ENCODE data around the gene SDK1. TPM values are rescaled to one million over a fixed set of nuclear protein-coding genes. Genes with fewer than 3 reads are reported as not detected.

Gene SDK1
- total RNA-seq, 4 donors from 2014 or later = 1.2 to 1.8 (median 1.5) TPM

GRCh38 chr7:3548815-3549214, 247.8 kb downstream of the SDK1 start:
- intact Hi-C loops (cut with DNase I; ENCODE audit: low total_unique reads) = no loop called here
- no peak for TF ChIP-seq CTCF (IDR thresholded peaks at IDR 0.05 in 4 of 5, conservative IDR thresholded peaks at IDR 0.05 in 1 of 5)
- TF ChIP-seq POLR2A (IDR thresholded peaks at IDR 0.05) = no peak
- ATAC-seq = no peak

GRCh38 chr7:3549601-3550000, 248.5 kb downstream of the SDK1 start:
- DNase-seq (no peak), ATAC-seq (no peak)
- in situ Hi-C loops (cut with MboI; ENCODE audit: low sequenced_read_pairs in 4 of 4) = no loop called here
- H3K4me3 ChIP-seq = no peak overlapping the region
- no peaks in the 10 kb centered on the region for H3K36me3 ChIP-seq
- intact Hi-C loops (cut with DNase I; ENCODE audit: low total_unique reads) = no loop called here
- no peaks in the 10 kb centered on the region for H3K9me3 ChIP-seq
- TF ChIP-seq POLR2A (IDR thresholded peaks at IDR 0.05) (no peak), CTCF (IDR thresholded peaks at IDR 0.05 in 4 of 5, conservative IDR thresholded peaks at IDR 0.05 in 1 of 5) (no peak)
- H3K27me3 ChIP-seq = no peaks in the 10 kb centered on the region
- H3K4me1 ChIP-seq = no peaks in the 10 kb centered on the region
- no peak overlapping the region for H3K27ac ChIP-seq

More at GRCh38 chr7:3548815-3549214, 247.8 kb downstream of the SDK1 start:
- Histone ChIP-seq H3K4me3 (no peak overlapping the region), H3K4me1 (no peaks in the 10 kb centered on the region), H3K27me3 (no peaks in the 10 kb centered on the region), H3K36me3 (no peaks in the 10 kb centered on the region), H3K27ac (no peak overlapping the region), H3K9me3 (no peaks in the 10 kb centered on the region)
- DNase-seq = no peak
- in situ Hi-C loops (cut with MboI; ENCODE audit: low sequenced_read_pairs in 4 of 4) = no loop called here

- intact Hi-C loops (cut with DNase I; ENCODE audit: low total_unique reads) = no loop called here
- no peak for DNase-seq
- Histone ChIP-seq H3K4me3 (no peak overlapping the region), H3K4me1 (no peaks in the 10 kb centered on the region), H3K27me3 (no peaks in the 10 kb centered on the region), H3K36me3 (no peaks in the 10 kb centered on the region), H3K9me3 (no peaks in the 10 kb centered on the region), H3K27ac (no peak overlapping the region)
- ATAC-seq = no peak
- no peak for TF ChIP-seq CTCF (IDR thresholded peaks at IDR 0.05 in 4 of 5, conservative IDR thresholded peaks at IDR 0.05 in 1 of 5)
- no peak for TF ChIP-seq POLR2A (IDR thresholded peaks at IDR 0.05)
- in situ Hi-C loops (cut with MboI; ENCODE audit: low sequenced_read_pairs in 4 of 4) = no loop called here
Observed at GRCh38 chr7:3551536-3551935, 250.5 kb downstream of the SDK1 start.

- intact Hi-C loops (cut with DNase I; ENCODE audit: low total_unique reads) = no loop called here
- Histone ChIP-seq H3K4me1 (no peaks in the 10 kb centered on the region), H3K27ac (no peak overlapping the region), H3K4me3 (no peak overlapping the region), H3K9me3 (no peaks in the 10 kb centered on the region), H3K27me3 (no peaks in the 10 kb centered on the region), H3K36me3 (no peaks in the 10 kb centered on the region)
- TF ChIP-seq CTCF (IDR thresholded peaks at IDR 0.05 in 4 of 5, conservative IDR thresholded peaks at IDR 0.05 in 1 of 5) = no peak
- TF ChIP-seq POLR2A (IDR thresholded peaks at IDR 0.05) = no peak
- no peak for ATAC-seq
- DNase-seq = no peak
- in situ Hi-C loops (cut with MboI; ENCODE audit: low sequenced_read_pairs in 4 of 4) = no loop called here
Observed at GRCh38 chr7:3552499-3552898, 251.4 kb downstream of the SDK1 start.

- no peak overlapping the region for H3K27ac ChIP-seq
Observed at GRCh38 chr7:3558400-3558799, 257.3 kb downstream of the SDK1 start.

More at GRCh38 chr7:3558400-3558799, 257.3 kb downstream of the SDK1 start:
- Histone ChIP-seq H3K36me3 (no peaks in the 10 kb centered on the region), H3K27me3 (no peaks in the 10 kb centered on the region), H3K4me3 (no peak overlapping the region), H3K9me3 (no peaks in the 10 kb centered on the region), H3K4me1 (peaks cover 0 to 2% of the 10 kb centered on the region in 2 donors)
- intact Hi-C loops (cut with DNase I; ENCODE audit: low total_unique reads) = no loop called here
- TF ChIP-seq POLR2A (IDR thresholded peaks at IDR 0.05) = no peak
- TF ChIP-seq CTCF (IDR thresholded peaks at IDR 0.05 in 4 of 5, conservative IDR thresholded peaks at IDR 0.05 in 1 of 5) = no peak
- in situ Hi-C loops (cut with MboI; ENCODE audit: low sequenced_read_pairs in 4 of 4) = no loop called here
- DNase-seq (no peak), ATAC-seq (no peak)
